ENCODE results near the gene RILPL2. TPM values are rescaled to one million over a fixed set of nuclear protein-coding genes. Genes with fewer than 3 reads are reported as not detected.
A peak's percentile ranks its signal among the peaks of the same experiment; 100 is the strongest.

Gene RILPL2
- total and polyA plus RNA-seq, 2 experiments from 2014 or later: 2.8 to 4.4 TPM

DNA sequence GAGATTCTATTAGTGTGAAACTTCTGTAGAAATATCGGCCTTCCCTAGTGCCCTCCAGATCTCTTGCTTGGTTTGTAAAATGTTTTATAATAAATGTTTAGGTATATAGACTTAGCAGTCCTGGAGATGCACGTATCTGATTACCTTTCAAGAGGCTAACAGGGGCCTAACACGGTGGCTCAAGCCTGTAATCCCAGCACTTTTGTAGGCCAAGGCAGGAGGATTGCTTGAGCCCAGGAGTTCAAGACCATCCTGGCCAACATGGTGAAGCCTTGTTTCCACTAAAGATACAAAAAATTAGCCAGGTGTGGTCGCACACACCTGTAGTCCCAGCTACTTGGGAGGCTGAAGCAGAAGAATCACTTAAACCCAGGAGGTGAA, 9.8 kb upstream of the RILPL2 start:
- H3K27ac ChIP-seq: peak overlapping the region; percentile 71
- H4K20me1 ChIP-seq (ENCODE audit: insufficient read depth): no peaks in the 10 kb centered on the region
- H3K9me3 ChIP-seq (ENCODE audit: low read depth): no peaks in the 10 kb centered on the region
- H2AFZ ChIP-seq: peak overlapping the region; percentile 88
- 54 to 56% methylated on average over 4 of the region's 4 CpGs for WGBS, 2 experiments (ENCODE audit: low coverage in 1 of 2, low lambda C conversion rate in 2 of 2, missing lambda C conversion rate in 2 of 2)
- peaks cover 20% of the 10 kb centered on the region; the same call in 1 of the 2 replicates for H3F3A ChIP-seq (ENCODE audit: insufficient read depth)
- no peaks in the 10 kb centered on the region for H3K27me3 ChIP-seq (replicated peaks; ENCODE audit: insufficient read depth)
- in situ Hi-C loops (cut with MboI): no loop called here
- DNase-seq: no peak
- H3K4me1 ChIP-seq (ENCODE audit: insufficient read depth): peaks cover 20% of the 10 kb centered on the region
- no peaks in the 10 kb centered on the region for H3K36me3 ChIP-seq (ENCODE audit: low read depth)
- 0 out of 2 replicates have a peak overlapping the region, but pooled peaks have one; percentile 18 for H3K4me3 ChIP-seq
- peak overlapping the region; percentile 64 for H3K4me2 ChIP-seq (ENCODE audit: unreplicated experiment)
- H3K9ac ChIP-seq: peak overlapping the region; percentile 55
- no peaks in the 10 kb centered on the region for H3K79me2 ChIP-seq (ENCODE audit: insufficient read depth)
- TF ChIP-seq EZH2phosphoT487 (IDR thresholded peaks at IDR 0.05; ENCODE audit: insufficient read depth, low read depth): no peak
- no peak for TF ChIP-seq EZH2 (IDR thresholded peaks at IDR 0.05; ENCODE audit: insufficient read depth, poor library complexity, severe bottlenecking)
- H3K9me2 ChIP-seq (ENCODE audit: insufficient read depth): no peaks in the 10 kb centered on the region

DNA sequence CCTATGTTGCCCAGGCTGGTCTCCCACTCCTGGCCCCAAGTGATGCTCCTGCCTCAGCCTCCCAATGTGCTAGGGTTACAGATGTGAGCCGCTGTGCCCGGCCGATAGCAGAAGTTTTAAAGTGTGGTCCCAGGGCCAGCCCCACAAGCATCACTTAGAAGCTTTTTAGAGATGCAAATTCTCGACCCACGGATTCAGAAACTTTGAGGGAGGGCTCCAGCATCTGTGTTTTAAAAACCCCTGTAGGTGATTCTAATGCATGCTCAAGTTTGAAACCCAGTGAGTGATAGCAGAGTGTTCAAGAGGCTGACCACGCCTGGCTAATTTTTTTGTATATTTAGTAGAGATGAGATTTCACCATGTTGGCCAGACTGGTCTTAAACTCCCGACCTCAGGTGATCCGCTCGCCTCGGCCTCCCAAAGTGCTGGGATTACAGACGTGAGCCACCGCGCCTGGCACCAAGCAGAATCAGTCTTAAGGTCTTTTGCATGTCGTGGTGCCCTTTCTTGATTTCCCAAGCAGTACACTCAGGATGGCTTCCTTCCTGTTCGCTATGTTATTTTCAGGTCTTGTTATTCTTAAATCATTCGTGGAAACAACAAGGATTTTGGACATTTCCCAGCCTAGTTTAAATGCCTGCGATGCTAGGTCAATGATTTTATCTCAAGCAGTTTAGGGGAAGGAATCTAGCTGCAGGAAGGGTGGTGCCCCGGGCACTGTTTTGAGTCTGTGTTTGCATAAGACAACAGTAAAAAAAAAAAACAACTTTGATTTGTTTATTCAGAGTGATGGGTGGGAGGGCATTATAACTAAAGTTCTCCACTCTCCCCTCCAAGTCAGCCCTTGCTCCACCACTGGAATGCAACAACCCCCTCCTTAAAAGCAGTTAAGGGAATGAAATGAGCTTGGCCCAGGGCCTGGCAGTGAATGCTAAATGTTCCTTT, 9.2 kb upstream of the RILPL2 start:
- 37 to 39% methylated on average over 18 of the region's 18 CpGs for WGBS, 2 experiments (ENCODE audit: low coverage in 1 of 2, low lambda C conversion rate in 2 of 2, missing lambda C conversion rate in 2 of 2)
- Histone ChIP-seq H3K4me2 (ENCODE audit: unreplicated experiment) (peak overlapping the region; percentile 64), H3K4me1 (ENCODE audit: insufficient read depth) (peaks cover 20% of the 10 kb centered on the region), H3K79me2 (ENCODE audit: insufficient read depth) (no peaks in the 10 kb centered on the region), H3F3A (ENCODE audit: insufficient read depth) (peaks cover 20% of the 10 kb centered on the region; the same call in 1 of the 2 replicates), H4K20me1 (ENCODE audit: insufficient read depth) (no peaks in the 10 kb centered on the region), H2AFZ (peak overlapping the region; percentile 88), H3K27me3 (replicated peaks; ENCODE audit: insufficient read depth) (no peaks in the 10 kb centered on the region), H3K27ac (peak overlapping the region; percentile 71), H3K9me2 (ENCODE audit: insufficient read depth) (no peaks in the 10 kb centered on the region), H3K9ac (peak overlapping the region; percentile 55), H3K36me3 (ENCODE audit: low read depth) (no peaks in the 10 kb centered on the region), H3K9me3 (ENCODE audit: low read depth) (no peaks in the 10 kb centered on the region), H3K4me3 (0 out of 2 replicates have a peak overlapping the region, but pooled peaks have one; percentile 18)
- in situ Hi-C loops (cut with MboI): no loop called here
- TF ChIP-seq EZH2phosphoT487 (IDR thresholded peaks at IDR 0.05; ENCODE audit: insufficient read depth, low read depth) (no peak), EZH2 (IDR thresholded peaks at IDR 0.05; ENCODE audit: insufficient read depth, poor library complexity, severe bottlenecking) (no peak)
- peak; percentile 76 for DNase-seq

DNA sequence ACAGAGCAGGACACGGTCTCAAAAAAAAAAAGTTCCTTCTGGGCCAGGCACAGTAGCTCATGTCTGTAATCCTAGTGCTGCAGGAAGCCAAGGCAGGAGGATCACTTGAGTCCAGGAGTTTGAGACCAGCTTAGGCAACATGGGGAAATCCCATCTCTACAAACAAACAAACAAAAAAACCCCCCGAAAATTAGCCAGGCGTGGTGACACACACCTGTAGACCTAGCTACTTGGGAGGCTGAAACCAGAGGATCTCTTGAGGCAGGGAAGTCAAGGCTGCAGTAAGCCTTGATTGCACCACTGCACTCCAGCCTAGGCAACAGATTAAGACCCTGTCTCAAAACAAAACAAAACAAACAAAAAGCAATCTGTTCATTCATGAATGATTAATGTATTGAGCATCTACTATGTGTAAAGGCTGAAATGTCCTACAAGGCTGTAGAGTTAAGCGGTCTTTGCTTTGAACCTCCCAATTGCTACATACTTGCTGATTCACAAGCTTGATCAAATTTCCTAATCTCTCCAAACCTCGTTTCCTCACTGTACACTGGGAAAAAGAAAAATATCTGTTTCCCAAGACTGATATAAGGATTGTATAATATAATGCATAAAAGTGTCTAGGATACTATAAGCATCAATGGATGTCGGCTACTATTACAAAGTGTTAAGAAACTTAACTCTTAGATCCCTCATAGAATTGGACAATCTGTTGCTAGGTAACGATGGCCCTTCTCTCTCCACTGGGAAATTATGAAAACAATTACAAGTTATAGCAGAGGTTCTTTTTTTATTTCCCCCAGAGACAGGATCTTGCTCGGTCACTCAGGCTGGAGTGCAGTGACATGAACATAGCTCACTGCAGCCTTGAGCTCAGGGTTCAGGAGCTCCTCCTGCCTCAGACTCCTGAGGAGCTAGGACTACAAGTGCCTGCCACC, 7.9 kb upstream of the RILPL2 start:
- 40 to 49% methylated on average over 8 of the region's 8 CpGs for WGBS, 2 experiments (ENCODE audit: low coverage in 1 of 2, low lambda C conversion rate in 2 of 2, missing lambda C conversion rate in 2 of 2)
- Histone ChIP-seq H3K27me3 (replicated peaks; ENCODE audit: insufficient read depth) (no peaks in the 10 kb centered on the region), H3K9ac (peak overlapping the region; percentile 16; the same call in 1 of the 2 replicates), H3K9me2 (ENCODE audit: insufficient read depth) (no peaks in the 10 kb centered on the region), H3K4me1 (ENCODE audit: insufficient read depth) (peaks cover 20% of the 10 kb centered on the region), H3F3A (ENCODE audit: insufficient read depth) (peaks cover 20% of the 10 kb centered on the region; the same call in 1 of the 2 replicates), H3K9me3 (ENCODE audit: low read depth) (no peaks in the 10 kb centered on the region), H3K4me2 (ENCODE audit: unreplicated experiment) (peak overlapping the region; percentile 24), H3K36me3 (ENCODE audit: low read depth) (no peaks in the 10 kb centered on the region), H3K4me3 (no peak overlapping the region), H3K79me2 (ENCODE audit: insufficient read depth) (no peaks in the 10 kb centered on the region), H4K20me1 (ENCODE audit: insufficient read depth) (no peaks in the 10 kb centered on the region), H3K27ac (peak overlapping the region; percentile 71), H2AFZ (peak overlapping the region; percentile 0; the same call in 1 of the 2 replicates)
- TF ChIP-seq EZH2phosphoT487 (IDR thresholded peaks at IDR 0.05; ENCODE audit: insufficient read depth, low read depth) (no peak), EZH2 (IDR thresholded peaks at IDR 0.05; ENCODE audit: insufficient read depth, poor library complexity, severe bottlenecking) (no peak)
- peak; percentile 86 for DNase-seq
- in situ Hi-C loops (cut with MboI): no loop called here

DNA sequence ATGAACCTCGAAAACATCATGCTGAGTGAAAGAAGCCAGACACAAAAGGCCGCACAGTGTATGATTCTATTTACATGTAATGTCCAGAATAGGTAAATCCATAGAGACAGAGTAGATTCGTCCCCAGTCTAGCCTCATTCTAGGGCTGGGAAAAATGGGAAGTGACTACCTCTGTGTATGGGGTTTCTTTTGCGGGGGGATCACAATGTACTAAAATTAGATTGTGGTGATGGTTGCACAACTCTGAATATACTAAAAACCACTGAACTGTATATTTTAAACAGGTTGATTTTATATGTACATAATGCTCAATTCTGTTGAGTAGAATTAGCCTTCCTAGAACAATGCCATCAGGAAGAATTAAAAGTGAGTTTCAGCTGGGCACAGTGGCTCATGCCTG, 6.3 kb upstream of the RILPL2 start:
- no peaks in the 10 kb centered on the region for H3K9me3 ChIP-seq (ENCODE audit: low read depth)
- H4K20me1 ChIP-seq (ENCODE audit: insufficient read depth): no peaks in the 10 kb centered on the region
- H3K9me2 ChIP-seq (ENCODE audit: insufficient read depth): no peaks in the 10 kb centered on the region
- no peak overlapping the region for H3K27ac ChIP-seq
- no peak overlapping the region for H3K4me2 ChIP-seq (ENCODE audit: unreplicated experiment)
- no peak overlapping the region for H2AFZ ChIP-seq
- H3K79me2 ChIP-seq (ENCODE audit: insufficient read depth): no peaks in the 10 kb centered on the region
- no peaks in the 10 kb centered on the region for H3K36me3 ChIP-seq (ENCODE audit: low read depth)
- no peak for DNase-seq
- peaks cover 20% of the 10 kb centered on the region for H3K4me1 ChIP-seq (ENCODE audit: insufficient read depth)
- WGBS, 2 experiments (ENCODE audit: low coverage in 1 of 2, low lambda C conversion rate in 2 of 2, missing lambda C conversion rate in 2 of 2): 94 to 95% methylated on average over 4 of the region's 4 CpGs
- H3K9ac ChIP-seq: no peak overlapping the region
- H3K4me3 ChIP-seq: no peak overlapping the region
- H3F3A ChIP-seq (ENCODE audit: insufficient read depth): peaks cover 20% of the 10 kb centered on the region; the same call in 1 of the 2 replicates
- H3K27me3 ChIP-seq (replicated peaks; ENCODE audit: insufficient read depth): no peaks in the 10 kb centered on the region
- in situ Hi-C loops (cut with MboI): no loop called here
- TF ChIP-seq EZH2phosphoT487 (IDR thresholded peaks at IDR 0.05; ENCODE audit: insufficient read depth, low read depth) (no peak), EZH2 (IDR thresholded peaks at IDR 0.05; ENCODE audit: insufficient read depth, poor library complexity, severe bottlenecking) (no peak)

All from GM23248 (cell line).